ENCODE results near the gene PTPN11. TPM values are rescaled to one million over a fixed set of nuclear protein-coding genes. Genes with fewer than 3 reads are reported as not detected.
A peak's percentile ranks its signal among the peaks of the same experiment; 100 is the strongest.

PTPN11 gene
- total and polyA plus RNA-seq, 2 of the 13 experiments (the other 11 are each of a cell fraction or from before 2014, with no cell fraction given): 30.0 to 63.5 TPM

DNA sequence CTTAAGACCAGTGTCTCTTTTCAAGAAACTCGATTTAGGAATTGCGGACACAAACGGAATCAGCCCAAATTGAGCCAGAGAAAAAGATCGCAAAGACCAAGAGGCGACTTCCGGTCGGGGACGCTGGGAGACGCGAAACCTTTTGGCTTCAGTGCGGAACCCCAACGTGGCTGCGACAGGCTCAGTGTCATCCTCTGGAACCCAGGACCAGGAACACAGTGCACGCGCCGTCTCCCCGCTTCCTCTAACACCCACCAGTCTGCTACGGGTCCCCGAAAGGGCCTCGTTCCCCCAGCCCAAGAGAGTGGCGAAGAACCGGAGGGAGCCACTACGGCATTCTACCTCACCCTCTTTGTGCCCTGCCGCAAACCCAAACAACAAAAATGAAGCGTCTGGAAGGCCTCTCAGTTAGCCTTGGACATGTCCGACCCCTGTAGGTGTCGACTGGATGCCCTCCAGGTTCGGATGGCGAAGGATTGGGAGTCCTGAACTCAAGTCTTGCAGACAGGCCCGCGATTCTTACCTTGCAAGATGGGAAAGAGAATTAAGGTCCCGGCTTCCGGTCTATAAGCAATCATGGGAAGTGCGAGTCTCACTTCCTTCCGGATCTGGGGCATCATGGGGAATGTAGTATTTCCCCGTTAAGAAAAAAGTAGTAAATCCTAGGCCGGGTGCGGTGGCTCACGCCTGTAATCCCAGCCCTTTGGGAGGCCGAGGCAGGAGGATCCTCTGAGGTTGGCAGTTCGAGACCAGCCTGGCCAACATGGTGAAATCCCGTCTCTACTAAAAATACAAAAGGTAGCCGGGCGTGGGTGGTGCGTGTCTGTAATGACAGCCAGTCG, 9.5 kb upstream of the PTPN11 start, which contains the start of gene RPL6 (continued):
- TF ChIP-seq, protein P1, sequence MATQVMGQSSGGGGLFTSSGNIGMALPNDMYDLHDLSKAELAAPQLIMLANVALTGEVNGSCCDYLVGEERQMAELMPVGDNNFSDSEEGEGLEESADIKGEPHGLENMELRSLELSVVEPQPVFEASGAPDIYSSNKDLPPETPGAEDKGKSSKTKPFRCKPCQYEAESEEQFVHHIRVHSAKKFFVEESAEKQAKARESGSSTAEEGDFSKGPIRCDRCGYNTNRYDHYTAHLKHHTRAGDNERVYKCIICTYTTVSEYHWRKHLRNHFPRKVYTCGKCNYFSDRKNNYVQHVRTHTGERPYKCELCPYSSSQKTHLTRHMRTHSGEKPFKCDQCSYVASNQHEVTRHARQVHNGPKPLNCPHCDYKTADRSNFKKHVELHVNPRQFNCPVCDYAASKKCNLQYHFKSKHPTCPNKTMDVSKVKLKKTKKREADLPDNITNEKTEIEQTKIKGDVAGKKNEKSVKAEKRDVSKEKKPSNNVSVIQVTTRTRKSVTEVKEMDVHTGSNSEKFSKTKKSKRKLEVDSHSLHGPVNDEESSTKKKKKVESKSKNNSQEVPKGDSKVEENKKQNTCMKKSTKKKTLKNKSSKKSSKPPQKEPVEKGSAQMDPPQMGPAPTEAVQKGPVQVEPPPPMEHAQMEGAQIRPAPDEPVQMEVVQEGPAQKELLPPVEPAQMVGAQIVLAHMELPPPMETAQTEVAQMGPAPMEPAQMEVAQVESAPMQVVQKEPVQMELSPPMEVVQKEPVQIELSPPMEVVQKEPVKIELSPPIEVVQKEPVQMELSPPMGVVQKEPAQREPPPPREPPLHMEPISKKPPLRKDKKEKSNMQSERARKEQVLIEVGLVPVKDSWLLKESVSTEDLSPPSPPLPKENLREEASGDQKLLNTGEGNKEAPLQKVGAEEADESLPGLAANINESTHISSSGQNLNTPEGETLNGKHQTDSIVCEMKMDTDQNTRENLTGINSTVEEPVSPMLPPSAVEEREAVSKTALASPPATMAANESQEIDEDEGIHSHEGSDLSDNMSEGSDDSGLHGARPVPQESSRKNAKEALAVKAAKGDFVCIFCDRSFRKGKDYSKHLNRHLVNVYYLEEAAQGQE (IDR thresholded peaks at IDR 0.05; ENCODE audit: borderline replicate concordance in 1 of 2, low read depth in 1 of 2, low read length in 2 of 2): peak in 1 of 2 experiments; percentile 74; a peak in 2 of 4 replicates
- TF ChIP-seq ZIK1 (CRISPR knock-in tag; IDR thresholded peaks at IDR 0.05; ENCODE audit: borderline replicate concordance, low read depth) (peak; percentile 52; the same call in 1 of the 2 replicates), ZFP36 (IDR thresholded peaks at IDR 0.05; ENCODE audit: borderline replicate concordance, low read depth, low read length, partially characterized antibody) (no peak), MBD4 (IDR thresholded peaks at IDR 0.05; ENCODE audit: borderline replicate concordance, low read length) (no peak), EED (CRISPR knock-in tag; IDR thresholded peaks at IDR 0.05) (peak; percentile 88), HCFC1 (IDR thresholded peaks at IDR 0.05; ENCODE audit: low read depth, low read length) (peak; percentile 83), ZNF30 (CRISPR knock-in tag; IDR thresholded peaks at IDR 0.05) (no peak), ZNF605 (CRISPR knock-in tag; IDR thresholded peaks at IDR 0.05) (peak; percentile 95), ATAD3A (CRISPR knock-in tag; IDR thresholded peaks at IDR 0.05) (no peak), KLF11 (CRISPR knock-in tag; IDR thresholded peaks at IDR 0.05) (peak; percentile 52; the same call in 1 of the 2 replicates), ZNF10 (CRISPR knock-in tag; IDR thresholded peaks at IDR 0.05; ENCODE audit: borderline replicate concordance, low read depth) (no peak), NRL (CRISPR knock-in tag; IDR thresholded peaks at IDR 0.05; ENCODE audit: borderline replicate concordance) (peak; percentile 74; the same call in 1 of the 2 replicates), PHF8 (CRISPR knock-in tag; IDR thresholded peaks at IDR 0.05) (peak; percentile 87), ZNF12 (CRISPR knock-in tag; IDR thresholded peaks at IDR 0.05) (no peak), TAF1 (CRISPR knock-in tag; IDR thresholded peaks at IDR 0.05) (peak; percentile 99), SCMH1 (CRISPR knock-in tag; IDR thresholded peaks at IDR 0.05; ENCODE audit: borderline replicate concordance) (no peak), ZNF607 (CRISPR knock-in tag; IDR thresholded peaks at IDR 0.05; ENCODE audit: borderline replicate concordance) (peak; percentile 61; the same call in 1 of the 2 replicates), EZH2 (conservative IDR thresholded peaks at IDR 0.05; ENCODE audit: low read depth, low read length) (no peak)
- TF ChIP-seq, protein P2, sequence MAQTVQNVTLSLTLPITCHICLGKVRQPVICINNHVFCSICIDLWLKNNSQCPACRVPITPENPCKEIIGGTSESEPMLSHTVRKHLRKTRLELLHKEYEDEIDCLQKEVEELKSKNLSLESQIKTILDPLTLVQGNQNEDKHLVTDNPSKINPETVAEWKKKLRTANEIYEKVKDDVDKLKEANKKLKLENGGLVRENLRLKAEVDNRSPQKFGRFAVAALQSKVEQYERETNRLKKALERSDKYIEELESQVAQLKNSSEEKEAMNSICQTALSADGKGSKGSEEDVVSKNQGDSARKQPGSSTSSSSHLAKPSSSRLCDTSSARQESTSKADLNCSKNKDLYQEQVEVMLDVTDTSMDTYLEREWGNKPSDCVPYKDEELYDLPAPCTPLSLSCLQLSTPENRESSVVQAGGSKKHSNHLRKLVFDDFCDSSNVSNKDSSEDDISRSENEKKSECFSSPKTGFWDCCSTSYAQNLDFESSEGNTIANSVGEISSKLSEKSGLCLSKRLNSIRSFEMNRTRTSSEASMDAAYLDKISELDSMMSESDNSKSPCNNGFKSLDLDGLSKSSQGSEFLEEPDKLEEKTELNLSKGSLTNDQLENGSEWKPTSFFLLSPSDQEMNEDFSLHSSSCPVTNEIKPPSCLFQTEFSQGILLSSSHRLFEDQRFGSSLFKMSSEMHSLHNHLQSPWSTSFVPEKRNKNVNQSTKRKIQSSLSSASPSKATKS (CRISPR knock-in tag; IDR thresholded peaks at IDR 0.05): no peak
- TF ChIP-seq, protein P3, sequence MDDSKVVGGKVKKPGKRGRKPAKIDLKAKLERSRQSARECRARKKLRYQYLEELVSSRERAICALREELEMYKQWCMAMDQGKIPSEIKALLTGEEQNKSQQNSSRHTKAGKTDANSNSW (CRISPR knock-in tag; IDR thresholded peaks at IDR 0.05; ENCODE audit: borderline replicate concordance): no peak
- TF ChIP-seq, protein P4, sequence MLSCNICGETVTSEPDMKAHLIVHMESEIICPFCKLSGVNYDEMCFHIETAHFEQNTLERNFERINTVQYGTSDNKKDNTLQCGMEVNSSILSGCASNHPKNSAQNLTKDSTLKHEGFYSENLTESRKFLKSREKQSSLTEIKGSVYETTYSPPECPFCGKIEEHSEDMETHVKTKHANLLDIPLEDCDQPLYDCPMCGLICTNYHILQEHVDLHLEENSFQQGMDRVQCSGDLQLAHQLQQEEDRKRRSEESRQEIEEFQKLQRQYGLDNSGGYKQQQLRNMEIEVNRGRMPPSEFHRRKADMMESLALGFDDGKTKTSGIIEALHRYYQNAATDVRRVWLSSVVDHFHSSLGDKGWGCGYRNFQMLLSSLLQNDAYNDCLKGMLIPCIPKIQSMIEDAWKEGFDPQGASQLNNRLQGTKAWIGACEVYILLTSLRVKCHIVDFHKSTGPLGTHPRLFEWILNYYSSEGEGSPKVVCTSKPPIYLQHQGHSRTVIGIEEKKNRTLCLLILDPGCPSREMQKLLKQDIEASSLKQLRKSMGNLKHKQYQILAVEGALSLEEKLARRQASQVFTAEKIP (CRISPR knock-in tag; IDR thresholded peaks at IDR 0.05; ENCODE audit: borderline replicate concordance): no peak; the same call in 1 of the 2 replicates
